Measurements from ENCODE around the gene PPP1R14B.

Gene PPP1R14B

DNA sequence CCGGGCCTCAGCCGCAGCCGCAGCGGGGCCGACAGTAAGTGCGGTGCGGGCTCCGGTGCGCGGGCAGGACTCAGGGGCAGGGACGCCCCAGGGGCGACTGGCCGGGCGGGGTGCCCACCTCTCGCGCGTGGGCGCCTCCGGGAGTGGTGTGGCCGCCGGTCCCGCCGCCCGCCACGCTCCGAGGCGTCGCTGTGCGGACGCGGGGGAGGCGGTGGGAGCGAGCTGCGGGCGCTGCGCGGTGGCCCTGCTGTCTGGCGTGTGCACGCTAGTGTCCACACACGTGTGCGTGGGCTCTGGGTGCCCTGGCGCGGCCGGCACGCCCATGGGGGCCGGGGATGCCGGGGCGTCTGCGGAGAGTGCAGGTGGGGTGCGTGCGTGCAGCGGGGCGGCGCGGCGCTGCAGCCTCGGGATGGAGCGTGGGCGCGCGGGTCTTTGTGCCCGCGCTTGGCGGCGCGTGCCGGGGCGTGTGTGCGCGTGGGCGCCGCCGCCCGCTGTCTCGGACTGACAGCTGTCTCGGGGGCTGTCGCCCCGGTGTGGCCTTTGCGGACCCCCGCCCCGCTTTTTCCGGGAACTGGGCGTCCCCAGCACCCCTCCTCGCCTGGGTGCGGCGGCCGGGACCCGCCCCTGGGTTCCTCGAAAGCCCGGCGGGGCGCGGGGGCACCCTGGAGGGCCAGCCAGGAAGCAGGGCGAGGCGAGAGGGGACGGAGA is 45.2 kb upstream of the PPP1R14B start:
- no peak for DNase-seq (ENCODE audit: low read depth in 1 of 2, low spot score in 1 of 2)
- no peak overlapping the region for H3K27ac ChIP-seq (replicated peaks)
- H3K4me3 ChIP-seq (replicated peaks; ENCODE audit: insufficient read depth, low read length) = no peak overlapping the region
- H3K27me3 ChIP-seq (ENCODE audit: insufficient read depth, poor library complexity, severe bottlenecking) = peaks cover 55% of the 10 kb centered on the region
- TF ChIP-seq GABPA (IDR thresholded peaks at IDR 0.05; ENCODE audit: low read depth) = no peak
- no peak for TF ChIP-seq CTCF (IDR thresholded peaks at IDR 0.05; ENCODE audit: insufficient read depth, low read length)

- Histone ChIP-seq H3K27ac (replicated peaks) (no peak within 1 kb of the TSS), H3K4me3 (replicated peaks; ENCODE audit: insufficient read depth, low read length) (no peak within 1 kb of the TSS), H3K27me3 (ENCODE audit: insufficient read depth, poor library complexity, severe bottlenecking) (peaks cover 49% of the 10 kb centered on the region)
- no peak for DNase-seq (ENCODE audit: low read depth in 1 of 2, low spot score in 1 of 2)
- TF ChIP-seq SPI1 (IDR thresholded peaks at IDR 0.05; ENCODE audit: borderline replicate concordance, low read depth) = no peak
- TF ChIP-seq POLR2AphosphoS5 (IDR thresholded peaks at IDR 0.05; ENCODE audit: low read depth) = no peak
- TF ChIP-seq, protein P1, sequence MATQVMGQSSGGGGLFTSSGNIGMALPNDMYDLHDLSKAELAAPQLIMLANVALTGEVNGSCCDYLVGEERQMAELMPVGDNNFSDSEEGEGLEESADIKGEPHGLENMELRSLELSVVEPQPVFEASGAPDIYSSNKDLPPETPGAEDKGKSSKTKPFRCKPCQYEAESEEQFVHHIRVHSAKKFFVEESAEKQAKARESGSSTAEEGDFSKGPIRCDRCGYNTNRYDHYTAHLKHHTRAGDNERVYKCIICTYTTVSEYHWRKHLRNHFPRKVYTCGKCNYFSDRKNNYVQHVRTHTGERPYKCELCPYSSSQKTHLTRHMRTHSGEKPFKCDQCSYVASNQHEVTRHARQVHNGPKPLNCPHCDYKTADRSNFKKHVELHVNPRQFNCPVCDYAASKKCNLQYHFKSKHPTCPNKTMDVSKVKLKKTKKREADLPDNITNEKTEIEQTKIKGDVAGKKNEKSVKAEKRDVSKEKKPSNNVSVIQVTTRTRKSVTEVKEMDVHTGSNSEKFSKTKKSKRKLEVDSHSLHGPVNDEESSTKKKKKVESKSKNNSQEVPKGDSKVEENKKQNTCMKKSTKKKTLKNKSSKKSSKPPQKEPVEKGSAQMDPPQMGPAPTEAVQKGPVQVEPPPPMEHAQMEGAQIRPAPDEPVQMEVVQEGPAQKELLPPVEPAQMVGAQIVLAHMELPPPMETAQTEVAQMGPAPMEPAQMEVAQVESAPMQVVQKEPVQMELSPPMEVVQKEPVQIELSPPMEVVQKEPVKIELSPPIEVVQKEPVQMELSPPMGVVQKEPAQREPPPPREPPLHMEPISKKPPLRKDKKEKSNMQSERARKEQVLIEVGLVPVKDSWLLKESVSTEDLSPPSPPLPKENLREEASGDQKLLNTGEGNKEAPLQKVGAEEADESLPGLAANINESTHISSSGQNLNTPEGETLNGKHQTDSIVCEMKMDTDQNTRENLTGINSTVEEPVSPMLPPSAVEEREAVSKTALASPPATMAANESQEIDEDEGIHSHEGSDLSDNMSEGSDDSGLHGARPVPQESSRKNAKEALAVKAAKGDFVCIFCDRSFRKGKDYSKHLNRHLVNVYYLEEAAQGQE (IDR thresholded peaks at IDR 0.05; ENCODE audit: insufficient replicate concordance, low read depth) = no peak
- TF ChIP-seq CTCF (IDR thresholded peaks at IDR 0.05; ENCODE audit: insufficient read depth, low read length) = no peak
- no peak for TF ChIP-seq GABPA (IDR thresholded peaks at IDR 0.05; ENCODE audit: low read depth)
These were observed 44.6 kb upstream of the PPP1R14B start, which contains the start of gene KCNK4 for GRCh38 chr11:64291262-64291751. Gene KCNK4 (plus strand): TSS chr11:64291302. CDS start chr11:64293019, 1,717 bp downstream.

GRCh38 chr11:64290352-64291261 is 43.9 kb upstream of the PPP1R14B start:
- Histone ChIP-seq H3K4me3 (replicated peaks; ENCODE audit: insufficient read depth, low read length) (no peak overlapping the region), H3K27me3 (ENCODE audit: insufficient read depth, poor library complexity, severe bottlenecking) (peaks cover 42% of the 10 kb centered on the region), H3K27ac (replicated peaks) (no peak overlapping the region)
- no peak for DNase-seq (ENCODE audit: low read depth in 1 of 2, low spot score in 1 of 2)
- no peak for TF ChIP-seq SPI1 (IDR thresholded peaks at IDR 0.05; ENCODE audit: borderline replicate concordance, low read depth)
- TF ChIP-seq POLR2AphosphoS5 (IDR thresholded peaks at IDR 0.05; ENCODE audit: low read depth) = no peak
- TF ChIP-seq CTCF (IDR thresholded peaks at IDR 0.05; ENCODE audit: insufficient read depth, low read length) = no peak
- no peak for TF ChIP-seq GABPA (IDR thresholded peaks at IDR 0.05; ENCODE audit: low read depth)
- TF ChIP-seq, protein P1 (IDR thresholded peaks at IDR 0.05; ENCODE audit: insufficient replicate concordance, low read depth) = no peak
